Measurements from ENCODE around the gene RTKN2. TPM values are rescaled to one million over a fixed set of nuclear protein-coding genes. Genes with fewer than 3 reads are reported as not detected.
"Not testable (repeated sequence)": the region's sequence is repeated elsewhere in the genome, so short reads cannot be mapped to it uniquely, and the experiment has no call there.

RTKN2 gene
- total and polyA plus RNA-seq, 7 experiments from 2014 or later: 1.4 to 7.8 (median 3.0) TPM

- Mint-ChIP-seq H3K27me3 (peaks cover 0 to 7% (median 0%) of the 10 kb centered on the region in 5 donors), H3K27ac (peak overlapping the region in 5 of 9 donors; percentile 10 to 63 (median 40)), H3K9me3 (peaks cover 0 to 3% (median 0%) of the 10 kb centered on the region in 11 donors), H3K4me3 (peak overlapping the region in 5 of 10 donors; percentile 10 to 51 (median 47)), H3K36me3 (peaks cover 0 to 2% (median 0%) of the 10 kb centered on the region in 5 donors), H3K4me1 (peaks cover 5 to 47% (median 34%) of the 10 kb centered on the region in 7 donors)
- Histone ChIP-seq H3K36me3 (ENCODE audit: control insufficient read depth in 2 of 3, insufficient read depth in 3 of 3, low read length in 3 of 3) (no peaks in the 10 kb centered on the region), H3K27me3 (ENCODE audit: control insufficient read depth in 2 of 2, insufficient read depth in 2 of 2, low read length in 2 of 2) (no peaks in the 10 kb centered on the region), H3K27ac (ENCODE audit: low read depth, low read length) (no peak overlapping the region), H3K9me3 (ENCODE audit: control insufficient read depth in 2 of 3, low read length in 3 of 3) (no peaks in the 10 kb centered on the region), H3K4me3 (ENCODE audit: low read length) (no peak overlapping the region), H3K4me1 (ENCODE audit: control insufficient read depth in 2 of 2, insufficient read depth in 2 of 2, low read length in 2 of 2) (peaks cover 9 to 30% of the 10 kb centered on the region in 2 donors)
- DNase-seq (peak in 4 of 9 donors; percentile 8 to 27 (median 20)), ATAC-seq (peak; percentile 37)
- intact Hi-C loops (cut with micrococcal nuclease): loop anchor here in 1 of 2 donors (2.0 to 10.0 kb wide), 2 partner anchors 37 to 551 kb away; partner anchors contain the start of gene RTKN2
- CTCF ChIA-PET: no interaction called here
- POLR2A ChIA-PET: no interaction called here
Measured at GRCh38 chr10:62305813-62306212, 37.2 kb upstream of the RTKN2 start.

- POLR2A ChIA-PET: no interaction called here
- intact Hi-C loops (cut with micrococcal nuclease): loop anchor here in 1 of 2 donors (10.0 kb wide), 1 partner anchor 549 kb away; no protein-coding TSS in a partner anchor
- ATAC-seq (no peak), DNase-seq (no peak)
- Mint-ChIP-seq H3K36me3 (peaks cover 0 to 4% (median 0%) of the 10 kb centered on the region in 5 donors), H3K27ac (no peak overlapping the region), H3K4me1 (peaks cover 5 to 47% (median 34%) of the 10 kb centered on the region in 7 donors), H3K27me3 (peaks cover 0 to 2% (median 0%) of the 10 kb centered on the region in 5 donors), H3K4me3 (no peak overlapping the region), H3K9me3 (peaks cover 0 to 6% (median 0%) of the 10 kb centered on the region in 11 donors)
- Histone ChIP-seq H3K36me3 (ENCODE audit: control insufficient read depth in 2 of 3, insufficient read depth in 3 of 3, low read length in 3 of 3) (no peaks in the 10 kb centered on the region), H3K4me1 (ENCODE audit: control insufficient read depth in 2 of 2, insufficient read depth in 2 of 2, low read length in 2 of 2) (peaks cover 9 to 30% of the 10 kb centered on the region in 2 donors), H3K9me3 (ENCODE audit: control insufficient read depth in 2 of 3, low read length in 3 of 3) (no peaks in the 10 kb centered on the region), H3K27me3 (ENCODE audit: control insufficient read depth in 2 of 2, insufficient read depth in 2 of 2, low read length in 2 of 2) (no peaks in the 10 kb centered on the region), H3K27ac (ENCODE audit: low read depth, low read length) (no peak overlapping the region), H3K4me3 (ENCODE audit: low read length) (no peak overlapping the region)
- CTCF ChIA-PET: no interaction called here
Measured at GRCh38 chr10:62303922-62304321, 35.3 kb upstream of the RTKN2 start.

- peak overlapping the region in 1 of 9 donors; percentile 16 for H3K27ac Mint-ChIP-seq
- Histone ChIP-seq H3K9me3 (ENCODE audit: control insufficient read depth in 2 of 3, low read length in 3 of 3) (no peaks in the 10 kb centered on the region), H3K27me3 (ENCODE audit: control insufficient read depth in 2 of 2, insufficient read depth in 2 of 2, low read length in 2 of 2) (no peaks in the 10 kb centered on the region), H3K4me3 (ENCODE audit: low read length) (no peak overlapping the region), H3K27ac (ENCODE audit: low read depth, low read length) (no peak overlapping the region), H3K36me3 (ENCODE audit: control insufficient read depth in 2 of 3, insufficient read depth in 3 of 3, low read length in 3 of 3) (no peaks in the 10 kb centered on the region), H3K4me1 (ENCODE audit: control insufficient read depth in 2 of 2, insufficient read depth in 2 of 2, low read length in 2 of 2) (peaks cover 9 to 30% of the 10 kb centered on the region in 2 donors)
- peaks cover 0 to 8% (median 0%) of the 10 kb centered on the region in 11 donors for H3K9me3 Mint-ChIP-seq
- peak in 4 of 9 donors; percentile 9 to 36 (median 20) for DNase-seq
- peak; percentile 58 for ATAC-seq
- peaks cover 5 to 46% (median 34%) of the 10 kb centered on the region in 7 donors for H3K4me1 Mint-ChIP-seq
- peaks cover 0 to 2% (median 0%) of the 10 kb centered on the region in 5 donors for H3K27me3 Mint-ChIP-seq
- ChIA-PET CTCF (no interaction called here), POLR2A (no interaction called here)
- H3K4me3 Mint-ChIP-seq: no peak overlapping the region
- intact Hi-C loops (cut with micrococcal nuclease): loop anchor here in 1 of 2 donors (10.0 kb wide), 1 partner anchor 548 kb away; no protein-coding TSS in a partner anchor
- H3K36me3 Mint-ChIP-seq: peaks cover 0 to 5% (median 0%) of the 10 kb centered on the region in 5 donors
Measured at GRCh38 chr10:62302760-62303159, 34.1 kb upstream of the RTKN2 start.

GRCh38 chr10:62297857-62298256, 29.2 kb upstream of the RTKN2 start:
- ChIA-PET POLR2A (no interaction called here), CTCF (no interaction called here)
- H3K4me3 Mint-ChIP-seq: no peak overlapping the region

GRCh38 chr10:62284221-62284620, 15.6 kb upstream of the RTKN2 start:
- H3K4me3 Mint-ChIP-seq: no peak overlapping the region
- H3K36me3 Mint-ChIP-seq: peaks cover 0 to 1% (median 0%) of the 10 kb centered on the region in 5 donors
- H3K4me3 ChIP-seq (ENCODE audit: low read length): no peak overlapping the region
- no peak overlapping the region for H3K27ac Mint-ChIP-seq
- ATAC-seq (no peak), DNase-seq (no peak)
- CTCF ChIA-PET: no interaction called here
- H3K27ac ChIP-seq (ENCODE audit: low read depth, low read length): no peak overlapping the region
- peaks cover 4 to 17% (median 5%) of the 10 kb centered on the region in 5 donors for H3K27me3 Mint-ChIP-seq
- no peaks in the 10 kb centered on the region for H3K27me3 ChIP-seq (ENCODE audit: control insufficient read depth in 2 of 2, insufficient read depth in 2 of 2, low read length in 2 of 2)
- POLR2A ChIA-PET: no interaction called here
- no peaks in the 10 kb centered on the region for H3K9me3 ChIP-seq (ENCODE audit: control insufficient read depth in 2 of 3, low read length in 3 of 3)
- no peaks in the 10 kb centered on the region for H3K9me3 Mint-ChIP-seq
- H3K36me3 ChIP-seq (ENCODE audit: control insufficient read depth in 2 of 3, insufficient read depth in 3 of 3, low read length in 3 of 3): no peaks in the 10 kb centered on the region
- intact Hi-C loops (cut with micrococcal nuclease): no loop called here
- H3K4me1 Mint-ChIP-seq: no peaks in the 10 kb centered on the region
- H3K4me1 ChIP-seq (ENCODE audit: control insufficient read depth in 2 of 2, insufficient read depth in 2 of 2, low read length in 2 of 2): no peaks in the 10 kb centered on the region

More at GRCh38 chr10:62297857-62298256, 29.2 kb upstream of the RTKN2 start:
- Mint-ChIP-seq H3K9me3 (peaks cover 0 to 8% (median 0%) of the 10 kb centered on the region in 11 donors), H3K27ac (no peak overlapping the region), H3K27me3 (peaks cover 3 to 17% (median 12%) of the 10 kb centered on the region in 5 donors), H3K36me3 (peaks cover 0 to 5% (median 0%) of the 10 kb centered on the region in 5 donors), H3K4me1 (peaks cover 0 to 7% (median 6%) of the 10 kb centered on the region in 7 donors)
- no peaks in the 10 kb centered on the region for H3K36me3 ChIP-seq (ENCODE audit: control insufficient read depth in 2 of 3, insufficient read depth in 3 of 3, low read length in 3 of 3)
- no peak overlapping the region for H3K27ac ChIP-seq (ENCODE audit: low read depth, low read length)
- H3K4me3 ChIP-seq (ENCODE audit: low read length): no peak overlapping the region
- ATAC-seq (no peak), DNase-seq (no peak)
- H3K9me3 ChIP-seq (ENCODE audit: control insufficient read depth in 2 of 3, low read length in 3 of 3): no peaks in the 10 kb centered on the region
- H3K4me1 ChIP-seq (ENCODE audit: control insufficient read depth in 2 of 2, insufficient read depth in 2 of 2, low read length in 2 of 2): no peaks in the 10 kb centered on the region
- intact Hi-C loops (cut with micrococcal nuclease): no loop called here
- H3K27me3 ChIP-seq (ENCODE audit: control insufficient read depth in 2 of 2, insufficient read depth in 2 of 2, low read length in 2 of 2): no peaks in the 10 kb centered on the region

GRCh38 chr10:62281348-62281747, 12.7 kb upstream of the RTKN2 start:
- H3K4me1 Mint-ChIP-seq; POLR2A ChIA-PET; H3K4me3 Mint-ChIP-seq; H3K9me3 ChIP-seq (ENCODE audit: control insufficient read depth in 2 of 3, low read length in 3 of 3); H3K27me3 ChIP-seq (ENCODE audit: control insufficient read depth in 2 of 2, insufficient read depth in 2 of 2, low read length in 2 of 2); H3K27ac Mint-ChIP-seq; ATAC-seq; H3K9me3 Mint-ChIP-seq; CTCF ChIA-PET; H3K36me3 Mint-ChIP-seq; H3K4me1 ChIP-seq (ENCODE audit: control insufficient read depth in 2 of 2, insufficient read depth in 2 of 2, low read length in 2 of 2); H3K36me3 ChIP-seq (ENCODE audit: control insufficient read depth in 2 of 3, insufficient read depth in 3 of 3, low read length in 3 of 3); H3K27ac ChIP-seq (ENCODE audit: low read depth, low read length); DNase-seq; H3K4me3 ChIP-seq (ENCODE audit: low read length); intact Hi-C loops (cut with micrococcal nuclease): not testable (repeated sequence)
- H3K27me3 Mint-ChIP-seq: peaks cover 0 to 25% (median 0%) of the 10 kb centered on the region in 5 donors

GRCh38 chr10:62280392-62280791, 11.7 kb upstream of the RTKN2 start:
- intact Hi-C loops (cut with micrococcal nuclease); CTCF ChIA-PET; POLR2A ChIA-PET; ATAC-seq; H3K27ac ChIP-seq (ENCODE audit: low read depth, low read length); H3K4me3 Mint-ChIP-seq; H3K9me3 ChIP-seq (ENCODE audit: control insufficient read depth in 2 of 3, low read length in 3 of 3); H3K9me3 Mint-ChIP-seq; H3K4me1 Mint-ChIP-seq; H3K27me3 ChIP-seq (ENCODE audit: control insufficient read depth in 2 of 2, insufficient read depth in 2 of 2, low read length in 2 of 2); DNase-seq; H3K36me3 Mint-ChIP-seq; H3K27ac Mint-ChIP-seq; H3K4me3 ChIP-seq (ENCODE audit: low read length); H3K36me3 ChIP-seq (ENCODE audit: control insufficient read depth in 2 of 3, insufficient read depth in 3 of 3, low read length in 3 of 3); H3K4me1 ChIP-seq (ENCODE audit: control insufficient read depth in 2 of 2, insufficient read depth in 2 of 2, low read length in 2 of 2): not testable (repeated sequence)
- peaks cover 0 to 31% (median 0%) of the 10 kb centered on the region in 5 donors for H3K27me3 Mint-ChIP-seq

All from naive thymus-derived CD4-positive, alpha-beta T cell (primary cell).